Stomach (tissue), 4 donors: Measurements from ENCODE around the gene ABRAXAS1.

Experiments used
- POLR2A ChIP-seq, 4 donors: fragments of 450-650 bp; IDR thresholded peaks; one replicate each; pipeline ENCODE4 v1.6.1; 2016; ENCODE audit warnings: antibody characterized with exemption in 4 of 4, control low read depth in 2 of 4, mild to moderate bottlenecking in 1 of 4, moderate library complexity in 1 of 4
- POLR2AphosphoS5 ChIP-seq, 3 donors: sonication (generic); formaldehyde crosslinking; IDR thresholded peaks; one replicate each; pipeline ENCODE4 v1.6.1; 2016; ENCODE audit warnings: antibody characterized with exemption in 3 of 3
- TF ChIP-seq, protein P1 (sequence below), 7 experiments: fragments of 450-650 bp in 4 of 7; fragments of 200-600 bp in 3 of 7; sonication (generic) in 3 of 7; IDR thresholded peaks; one replicate each; pipeline ENCODE4 v1.5.1; 2016 to 2019; ENCODE audit warnings: antibody characterized with exemption in 7 of 7, control low read depth in 2 of 7, mild to moderate bottlenecking in 1 of 7

DNA sequence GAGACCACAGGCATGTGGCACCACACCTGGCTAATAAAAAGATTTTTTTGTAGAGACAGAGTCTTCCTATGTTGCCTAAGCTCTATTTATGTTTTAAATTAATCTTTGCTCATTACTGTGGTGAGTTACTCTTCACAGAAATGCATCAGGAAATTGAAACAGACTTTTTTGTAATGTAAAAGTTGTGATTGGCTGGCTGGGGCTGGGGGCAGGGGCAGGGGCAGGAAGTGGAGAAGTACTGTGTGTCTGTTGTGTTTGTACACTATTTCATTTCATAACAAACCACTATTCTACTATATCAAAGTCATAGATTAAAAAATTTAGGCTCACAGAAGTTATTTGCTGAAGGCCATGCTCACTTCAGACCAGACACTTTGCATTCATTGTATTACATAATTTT is 19.1 kb upstream of the ABRAXAS1 start:
- TF ChIP-seq, protein P1, sequence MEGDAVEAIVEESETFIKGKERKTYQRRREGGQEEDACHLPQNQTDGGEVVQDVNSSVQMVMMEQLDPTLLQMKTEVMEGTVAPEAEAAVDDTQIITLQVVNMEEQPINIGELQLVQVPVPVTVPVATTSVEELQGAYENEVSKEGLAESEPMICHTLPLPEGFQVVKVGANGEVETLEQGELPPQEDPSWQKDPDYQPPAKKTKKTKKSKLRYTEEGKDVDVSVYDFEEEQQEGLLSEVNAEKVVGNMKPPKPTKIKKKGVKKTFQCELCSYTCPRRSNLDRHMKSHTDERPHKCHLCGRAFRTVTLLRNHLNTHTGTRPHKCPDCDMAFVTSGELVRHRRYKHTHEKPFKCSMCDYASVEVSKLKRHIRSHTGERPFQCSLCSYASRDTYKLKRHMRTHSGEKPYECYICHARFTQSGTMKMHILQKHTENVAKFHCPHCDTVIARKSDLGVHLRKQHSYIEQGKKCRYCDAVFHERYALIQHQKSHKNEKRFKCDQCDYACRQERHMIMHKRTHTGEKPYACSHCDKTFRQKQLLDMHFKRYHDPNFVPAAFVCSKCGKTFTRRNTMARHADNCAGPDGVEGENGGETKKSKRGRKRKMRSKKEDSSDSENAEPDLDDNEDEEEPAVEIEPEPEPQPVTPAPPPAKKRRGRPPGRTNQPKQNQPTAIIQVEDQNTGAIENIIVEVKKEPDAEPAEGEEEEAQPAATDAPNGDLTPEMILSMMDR (IDR thresholded peaks at IDR 0.05) = no peak
- TF ChIP-seq POLR2AphosphoS5 (IDR thresholded peaks at IDR 0.05) = no peak
- TF ChIP-seq POLR2A (IDR thresholded peaks at IDR 0.05) = no peak
